Thoracic aorta (tissue), 2 donors: Measurements from ENCODE around the gene PDE4B. TPM values are rescaled to one million over a fixed set of nuclear protein-coding genes. Genes with fewer than 3 reads are reported as not detected.
"Not testable (repeated sequence)": the region's sequence is repeated elsewhere in the genome, so short reads cannot be mapped to it uniquely, and the experiment has no call there.

ENCODE experiments used
- ATAC-seq: fragments of 150-250 bp; one replicate; pipeline ENCODE4 v1.8.0; 2017; ENCODE audit warnings: low read depth; ENCODE audit not compliant: insufficient number of reproducible peaks, low FRiP score
- DNase-seq: peaks from one replicate; pipeline ENCODE4 v3.0.0-alpha.2; 2020; ENCODE audit warnings: low spot score
- H3K27ac ChIP-seq, 2 donors: fragments of 200-600 bp; sonication (generic); 1 replicate in 1 of 2; 2 replicates in 1 of 2; pipeline ENCODE4 v1.5.1; 2016; ENCODE audit warnings: mild to moderate bottlenecking in 2 of 2, moderate library complexity in 2 of 2
- H3K27me3 ChIP-seq: fragments of 200-600 bp; sonication (generic); replicated peaks from 2 replicates; pipeline ENCODE4 v1.6.0; 2016; ENCODE audit warnings: mild to moderate bottlenecking; ENCODE audit not compliant: insufficient read depth
- H3K36me3 ChIP-seq: fragments of 200-600 bp; sonication (generic); one replicate; pipeline ENCODE4 v1.5.1; 2016
- H3K4me1 ChIP-seq, 2 donors: fragments of 200-600 bp; sonication (generic); 1 replicate in 1 of 2; 2 replicates in 1 of 2; pipeline versions ENCODE4 v1.5.1 to v1.6.0; 2016; ENCODE audit warnings: low read depth in 2 of 2, mild to moderate bottlenecking in 1 of 2; ENCODE audit not compliant: control insufficient read depth in 1 of 2
- H3K4me3 ChIP-seq: fragments of 200-600 bp; sonication (generic); 2 replicates; pipeline ENCODE4 v1.5.1; 2016; ENCODE audit warnings: mild to moderate bottlenecking
- H3K9me3 ChIP-seq: fragments of 200-600 bp; sonication (generic); 2 replicates; pipeline ENCODE4 v1.5.1; 2016
- CTCF ChIP-seq: fragments of 200-600 bp; sonication (generic); IDR thresholded peaks from one replicate; pipeline ENCODE4 v1.5.1; 2019; ENCODE audit warnings: antibody characterized with exemption
- total RNA-seq, 2 donors: library from RNA; depleted of rRNA; stranded (reverse); fragments of >200 nt; gene quantifications; one replicate each; pipeline versions ENCODE4 v1.1.0 to v1.2.3, GENCODE V29; 2016

Gene PDE4B
- total RNA-seq, 2 donors from 2014 or later: 29.0 to 42.4 TPM

- Histone ChIP-seq H3K9me3 (no peaks in the 10 kb centered on the region), H3K36me3 (no peaks in the 10 kb centered on the region), H3K4me3 (no peak overlapping the region), H3K27me3 (no peaks in the 10 kb centered on the region), H3K4me1 (no peaks in the 10 kb centered on the region), H3K27ac (no peak overlapping the region)
- DNase-seq (no peak), ATAC-seq (no peak)
- TF ChIP-seq CTCF: no peak
Observed at GRCh38 chr1:65866439-65866838, 73.7 kb downstream of the PDE4B start.

- no peak for TF ChIP-seq CTCF
- ATAC-seq: no peak
Observed at GRCh38 chr1:65872301-65872700, 79.6 kb downstream of the PDE4B start.

GRCh38 chr1:65878342-65878741 is 85.6 kb downstream of the PDE4B start:
- not testable (repeated sequence) for ATAC-seq, H3K36me3 ChIP-seq, H3K4me1 ChIP-seq, H3K27ac ChIP-seq, H3K4me3 ChIP-seq, H3K9me3 ChIP-seq, H3K27me3 ChIP-seq, DNase-seq

More at GRCh38 chr1:65872301-65872700, 79.6 kb downstream of the PDE4B start:
- DNase-seq: no peak
- no peak overlapping the region for H3K27ac ChIP-seq
- H3K27me3 ChIP-seq: no peaks in the 10 kb centered on the region
- no peak overlapping the region for H3K4me3 ChIP-seq
- H3K36me3 ChIP-seq: no peaks in the 10 kb centered on the region
- no peaks in the 10 kb centered on the region for H3K9me3 ChIP-seq
- H3K4me1 ChIP-seq: no peaks in the 10 kb centered on the region

- no peaks in the 10 kb centered on the region for H3K4me1 ChIP-seq
- ATAC-seq (no peak), DNase-seq (no peak)
- TF ChIP-seq CTCF: no peak
- no peak overlapping the region for H3K4me3 ChIP-seq
- H3K27me3 ChIP-seq: no peaks in the 10 kb centered on the region
- peaks cover 3% of the 10 kb centered on the region for H3K9me3 ChIP-seq
- H3K27ac ChIP-seq: no peak overlapping the region
- no peaks in the 10 kb centered on the region for H3K36me3 ChIP-seq
Observed at GRCh38 chr1:65880611-65881010, 87.9 kb downstream of the PDE4B start.

GRCh38 chr1:65881067-65881594 is 88.4 kb downstream of the PDE4B start:
- ATAC-seq: no peak
- no peak for DNase-seq
- no peaks in the 10 kb centered on the region for H3K4me1 ChIP-seq
- no peaks in the 10 kb centered on the region for H3K27me3 ChIP-seq
- no peak overlapping the region for H3K27ac ChIP-seq
- no peak overlapping the region for H3K4me3 ChIP-seq
- no peak for TF ChIP-seq CTCF
- peaks cover 3% of the 10 kb centered on the region for H3K9me3 ChIP-seq
- H3K36me3 ChIP-seq: no peaks in the 10 kb centered on the region

- H3K36me3 ChIP-seq: no peaks in the 10 kb centered on the region
- DNase-seq (no peak), ATAC-seq (no peak)
- no peaks in the 10 kb centered on the region for H3K27me3 ChIP-seq
- no peak overlapping the region for H3K4me3 ChIP-seq
- no peak for TF ChIP-seq CTCF
- H3K27ac ChIP-seq: no peak overlapping the region
- H3K4me1 ChIP-seq: no peaks in the 10 kb centered on the region
- H3K9me3 ChIP-seq: peaks cover 3% of the 10 kb centered on the region
Observed at GRCh38 chr1:65882076-65882475, 89.4 kb downstream of the PDE4B start.
